Parathyroid adenoma (tissue), 2 donors: ENCODE results near the gene SHH.
"Not testable (repeated sequence)": the region's sequence is repeated elsewhere in the genome, so short reads cannot be mapped to it uniquely, and the experiment has no call there.

Experiments
- H2AFZ ChIP-seq: fragments of 300-600 bp; sonication (generic); one replicate; pipeline ENCODE4 v1.7.0; 2017; ENCODE audit warnings: antibody characterized with exemption, mild to moderate bottlenecking
- H3K27ac ChIP-seq: fragments of 300-600 bp; sonication (generic); one replicate; pipeline ENCODE4 v1.7.0; 2017
- H3K27me3 ChIP-seq: fragments of 300-600 bp; sonication (generic); one replicate; pipeline ENCODE4 v1.7.0; 2017; ENCODE audit warnings: low read length; ENCODE audit not compliant: control insufficient read depth, insufficient read depth
- H3K36me3 ChIP-seq: fragments of 300-600 bp; sonication (generic); one replicate; pipeline ENCODE4 v1.7.0; 2017; ENCODE audit warnings: low read length; ENCODE audit not compliant: control insufficient read depth, insufficient read depth
- H3K4me1 ChIP-seq: fragments of 300-600 bp; sonication (generic); one replicate; pipeline ENCODE4 v1.7.0; 2017; ENCODE audit warnings: control low read depth
- H3K4me2 ChIP-seq: fragments of 300-600 bp; sonication (generic); one replicate; pipeline ENCODE4 v1.7.0; 2017; ENCODE audit warnings: low read length
- H3K4me3 ChIP-seq: fragments of 300-600 bp; sonication (generic); one replicate; pipeline ENCODE4 v1.7.0; 2017; ENCODE audit warnings: low read depth, low read length
- H3K79me2 ChIP-seq: fragments of 300-600 bp; sonication (generic); one replicate; pipeline ENCODE4 v1.7.0; 2017; ENCODE audit warnings: control low read depth
- H3K9ac ChIP-seq: fragments of 300-600 bp; sonication (generic); one replicate; pipeline ENCODE4 v1.7.0; 2017; ENCODE audit warnings: mild to moderate bottlenecking
- H3K9me3 ChIP-seq: fragments of 300-600 bp; sonication (generic); one replicate; pipeline ENCODE4 v1.7.0; 2017; ENCODE audit warnings: low read length; ENCODE audit not compliant: control insufficient read depth
- CTCF ChIP-seq: fragments of 300-600 bp; sonication (generic); IDR thresholded peaks from one replicate; pipeline ENCODE4 v1.7.0; 2017; ENCODE audit warnings: antibody characterized with exemption, mild to moderate bottlenecking
- donor health status: primary hyperparathyroidism.

Gene SHH

GRCh38 chr7:155818154-155818819 lies 6.0 kb upstream of the SHH start:
- H3K4me2 ChIP-seq = no peak overlapping the region
- H3K9ac ChIP-seq = no peak overlapping the region
- peaks cover 9% of the 10 kb centered on the region for H3K27me3 ChIP-seq
- no peaks in the 10 kb centered on the region for H3K9me3 ChIP-seq
- H3K79me2 ChIP-seq = no peaks in the 10 kb centered on the region
- H3K36me3 ChIP-seq = no peaks in the 10 kb centered on the region
- H2AFZ ChIP-seq = no peak overlapping the region
- TF ChIP-seq CTCF = no peak
- H3K4me1 ChIP-seq = no peaks in the 10 kb centered on the region
- H3K4me3 ChIP-seq = no peak overlapping the region
- H3K27ac ChIP-seq = no peak overlapping the region

GRCh38 chr7:155817515-155817914 lies 5.3 kb upstream of the SHH start:
- H3K27ac ChIP-seq, H3K4me3 ChIP-seq, H3K27me3 ChIP-seq, H3K4me1 ChIP-seq, H3K36me3 ChIP-seq, H3K9ac ChIP-seq, H3K79me2 ChIP-seq, H2AFZ ChIP-seq, H3K4me2 ChIP-seq, H3K9me3 ChIP-seq: not testable (repeated sequence)

GRCh38 chr7:155816996-155817395 lies 4.7 kb upstream of the SHH start:
- peaks cover 9% of the 10 kb centered on the region for H3K27me3 ChIP-seq

GRCh38 chr7:155816192-155816508 lies 3.9 kb upstream of the SHH start:
- H3K79me2 ChIP-seq = no peaks in the 10 kb centered on the region
- no peak overlapping the region for H3K9ac ChIP-seq
- H3K27ac ChIP-seq = no peak overlapping the region
- no peaks in the 10 kb centered on the region for H3K36me3 ChIP-seq
- H3K4me1 ChIP-seq = no peaks in the 10 kb centered on the region
- no peaks in the 10 kb centered on the region for H3K9me3 ChIP-seq
- H2AFZ ChIP-seq = no peak overlapping the region
- H3K4me2 ChIP-seq = no peak overlapping the region
- no peak for TF ChIP-seq CTCF
- H3K27me3 ChIP-seq = peaks cover 9% of the 10 kb centered on the region
- H3K4me3 ChIP-seq = no peak overlapping the region

More at GRCh38 chr7:155816996-155817395, 4.7 kb upstream of the SHH start:
- H3K79me2 ChIP-seq = no peaks in the 10 kb centered on the region
- H2AFZ ChIP-seq = no peak overlapping the region
- no peak overlapping the region for H3K4me2 ChIP-seq
- H3K9ac ChIP-seq = no peak overlapping the region
- H3K9me3 ChIP-seq = no peaks in the 10 kb centered on the region
- TF ChIP-seq CTCF = no peak
- no peak overlapping the region for H3K4me3 ChIP-seq
- no peaks in the 10 kb centered on the region for H3K4me1 ChIP-seq
- no peaks in the 10 kb centered on the region for H3K36me3 ChIP-seq
- H3K27ac ChIP-seq = no peak overlapping the region

GRCh38 chr7:155815332-155816191 lies 3.3 kb upstream of the SHH start:
- TF ChIP-seq CTCF = peak; percentile 61
- Histone ChIP-seq H3K27ac (no peak overlapping the region), H3K4me1 (no peaks in the 10 kb centered on the region), H3K27me3 (peaks cover 11% of the 10 kb centered on the region), H3K79me2 (no peaks in the 10 kb centered on the region), H3K36me3 (no peaks in the 10 kb centered on the region), H2AFZ (no peak overlapping the region), H3K4me2 (no peak overlapping the region), H3K9me3 (no peaks in the 10 kb centered on the region), H3K4me3 (no peak overlapping the region), H3K9ac (no peak overlapping the region)
